ENCODE results near the gene VAV3. TPM values are rescaled to one million over a fixed set of nuclear protein-coding genes. Genes with fewer than 3 reads are reported as not detected.
"Not testable (repeated sequence)": the region's sequence is repeated elsewhere in the genome, so short reads cannot be mapped to it uniquely, and the experiment has no call there.

VAV3 gene
- 1 to 10 TPM; 1.3 to 1.9 TPM for total RNA-seq

DNA sequence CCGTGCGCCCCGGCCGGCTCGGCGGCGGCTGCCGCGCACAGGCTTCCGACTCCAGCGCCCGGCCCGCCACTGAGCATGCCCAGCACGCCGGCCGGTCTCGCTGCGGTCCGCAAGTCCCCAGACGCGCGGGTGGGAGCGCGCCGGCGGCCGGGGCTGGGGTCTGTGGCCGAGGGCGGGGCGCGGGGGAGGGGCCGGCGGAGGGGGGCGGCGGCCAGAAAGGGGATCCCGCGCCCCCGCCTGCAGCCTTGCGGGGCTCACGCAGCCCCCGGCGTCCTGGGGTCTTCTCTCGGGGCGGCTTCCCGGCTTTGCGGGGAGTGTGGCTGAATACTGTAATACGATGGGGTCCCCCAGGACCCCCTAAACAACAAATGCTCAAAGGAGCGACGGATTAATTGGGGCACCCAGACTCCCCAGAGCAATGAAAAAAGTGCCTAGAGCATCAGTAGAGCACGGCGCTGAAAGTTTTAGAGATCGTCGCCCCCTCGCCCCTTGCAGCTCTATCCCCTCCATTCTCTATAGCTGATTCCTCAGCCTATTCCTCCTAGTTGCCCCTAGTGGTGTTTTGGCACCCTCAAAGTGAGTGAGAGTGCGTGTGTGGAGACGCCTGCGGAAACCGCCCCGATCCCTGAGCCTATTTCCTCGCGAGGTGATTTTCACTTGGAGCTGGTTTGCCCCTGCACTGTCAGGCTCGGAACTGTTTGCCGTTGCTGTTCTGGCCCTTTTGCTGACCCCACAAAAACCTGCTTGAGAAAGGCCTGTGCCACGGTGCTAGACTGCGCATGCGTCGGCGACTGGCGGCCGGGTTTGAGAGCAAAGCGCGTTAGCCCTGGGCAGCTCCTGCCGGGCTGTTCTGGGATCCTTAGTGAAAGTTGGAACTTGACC lies at the start of gene VAV3:
TSS of gene VAV3 (minus strand) at position 71 of the 882 bp plus-strand sequence. CDS start 311 bp downstream, outside the sequence.
- intact Hi-C loops (cut with DNase I, micrococcal nuclease) = loop anchor here (1.0 to 10.0 kb wide), 6 partner anchors 69 to 911 kb away; partner anchors contain the start of genes PRMT6 (in 1 of the 2) and SLC25A24 (in 1 of the 2)
- Mint-ChIP-seq H3K4me3 (peak within 1 kb of the TSS; percentile 84), H3K9me3 (ENCODE audit: low read depth) (no peaks in the 10 kb centered on the region), H3K27ac (peak within 1 kb of the TSS; percentile 89), H3K27me3 (no peaks in the 10 kb centered on the region), H3K36me3 (ENCODE audit: low read depth) (no peaks in the 10 kb centered on the region), H3K4me1 (peaks cover 23% of the 10 kb centered on the region)
- POLR2A ChIA-PET = no interaction called here
- DNase-seq (peak; percentile 78), ATAC-seq (peak; percentile 45)
- CTCF ChIA-PET = interaction anchor here (0.6 to 1.7 kb wide), 14 partner anchors 9 to 684 kb away, joined by 3 to 13 read pairs (median 3); no protein-coding TSS in a partner anchor

GRCh38 chr1:108012553-108012952 lies 47.6 kb upstream of the VAV3 start:
- H3K4me3 Mint-ChIP-seq = no peak overlapping the region
- DNase-seq (no peak), ATAC-seq (no peak)
- H3K36me3 Mint-ChIP-seq (ENCODE audit: low read depth) = no peaks in the 10 kb centered on the region
- CTCF ChIA-PET = interaction anchor here (1.1 to 1.2 kb wide), 2 partner anchors 14 to 16 kb away, joined by 3 read pairs; no protein-coding TSS in a partner anchor
- intact Hi-C loops (cut with DNase I, micrococcal nuclease) = no loop called here
- H3K27ac Mint-ChIP-seq = no peak overlapping the region
- POLR2A ChIA-PET = no interaction called here
- no peaks in the 10 kb centered on the region for H3K9me3 Mint-ChIP-seq (ENCODE audit: low read depth)
- no peaks in the 10 kb centered on the region for H3K27me3 Mint-ChIP-seq
- H3K4me1 Mint-ChIP-seq = peaks cover 26% of the 10 kb centered on the region

GRCh38 chr1:108011295-108011694 lies 46.3 kb upstream of the VAV3 start:
- H3K4me3 Mint-ChIP-seq = no peak overlapping the region
- no peaks in the 10 kb centered on the region for H3K27me3 Mint-ChIP-seq
- H3K36me3 Mint-ChIP-seq (ENCODE audit: low read depth) = no peaks in the 10 kb centered on the region
- ChIA-PET POLR2A (no interaction called here), CTCF (interaction anchor here (1.2 to 2.3 kb wide), 2 partner anchors 15 to 114 kb away, joined by 3 to 5 read pairs; no protein-coding TSS in a partner anchor)
- H3K9me3 Mint-ChIP-seq (ENCODE audit: low read depth) = no peaks in the 10 kb centered on the region
- DNase-seq (no peak), ATAC-seq (no peak)
- intact Hi-C loops (cut with DNase I, micrococcal nuclease) = no loop called here
- peaks cover 19% of the 10 kb centered on the region for H3K4me1 Mint-ChIP-seq
- no peak overlapping the region for H3K27ac Mint-ChIP-seq

DNA sequence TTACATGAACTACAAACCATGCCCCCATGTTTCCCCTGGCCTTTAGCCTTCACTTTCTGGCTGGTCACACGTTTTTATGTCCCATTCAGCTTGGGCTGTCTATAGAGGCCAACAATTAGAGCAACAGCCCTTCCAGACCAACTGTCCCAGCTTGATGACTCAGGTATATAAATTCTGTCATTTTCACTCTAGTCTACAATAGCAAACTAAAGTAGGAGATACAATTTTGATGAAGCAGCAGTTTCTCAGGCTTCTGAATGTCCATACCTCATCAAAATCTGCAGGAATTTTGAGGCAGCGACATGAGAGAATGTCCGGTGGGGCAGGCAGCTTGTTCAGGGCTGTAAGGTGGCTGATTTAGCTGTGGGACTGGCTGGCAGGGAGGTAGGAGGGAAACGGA lies 45.6 kb upstream of the VAV3 start:
- ChIA-PET CTCF (interaction anchor here (1.0 to 2.3 kb wide), 2 partner anchors 70 to 115 kb away, joined by 4 to 5 read pairs; no protein-coding TSS in a partner anchor), POLR2A (no interaction called here)
- no peaks in the 10 kb centered on the region for H3K27me3 Mint-ChIP-seq
- no peak overlapping the region for H3K4me3 Mint-ChIP-seq
- H3K4me1 Mint-ChIP-seq = peaks cover 19% of the 10 kb centered on the region
- no peaks in the 10 kb centered on the region for H3K9me3 Mint-ChIP-seq (ENCODE audit: low read depth)
- ATAC-seq = no peak
- H3K36me3 Mint-ChIP-seq (ENCODE audit: low read depth) = no peaks in the 10 kb centered on the region
- DNase-seq = no peak
- no peak overlapping the region for H3K27ac Mint-ChIP-seq
- intact Hi-C loops (cut with DNase I, micrococcal nuclease) = no loop called here

DNA sequence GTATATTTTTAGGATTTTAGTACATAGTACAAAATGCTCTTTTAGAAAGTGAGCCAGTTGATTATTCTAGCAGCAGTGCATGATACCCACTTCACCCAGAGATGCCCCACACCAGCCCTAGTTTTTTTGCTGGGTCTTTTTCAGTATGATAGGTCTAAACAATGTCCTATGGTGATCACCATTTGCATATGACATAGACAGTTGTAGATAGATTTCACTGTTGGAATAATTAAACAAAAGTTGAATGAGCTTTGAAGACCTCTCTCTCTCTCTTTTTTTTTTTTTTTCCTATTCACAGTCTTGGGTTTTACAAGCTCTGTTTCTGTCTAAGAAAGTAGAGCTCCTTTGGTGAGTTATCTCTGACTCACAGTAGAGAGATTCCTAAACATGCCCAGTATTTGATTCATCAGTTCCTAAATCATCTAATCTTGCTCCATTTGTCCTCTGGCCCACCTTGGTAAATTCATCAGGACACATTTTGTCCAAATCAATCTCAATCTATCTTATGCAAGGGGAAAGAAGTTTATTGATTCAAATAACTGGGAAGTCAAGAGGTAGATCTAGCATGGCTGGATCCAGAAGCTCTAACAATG lies 44.7 kb upstream of the VAV3 start:
- H3K36me3 Mint-ChIP-seq (ENCODE audit: low read depth) = no peaks in the 10 kb centered on the region
- intact Hi-C loops (cut with DNase I, micrococcal nuclease) = no loop called here
- no peaks in the 10 kb centered on the region for H3K27me3 Mint-ChIP-seq
- no peak overlapping the region for H3K27ac Mint-ChIP-seq
- POLR2A ChIA-PET = interaction anchor here (0.6 kb wide), 1 partner anchor 23 kb away, joined by 3 read pairs; no protein-coding TSS in a partner anchor
- peaks cover 19% of the 10 kb centered on the region for H3K4me1 Mint-ChIP-seq
- peak; percentile 42 for ATAC-seq
- no peak overlapping the region for H3K4me3 Mint-ChIP-seq
- DNase-seq = no peak
- H3K9me3 Mint-ChIP-seq (ENCODE audit: low read depth) = no peaks in the 10 kb centered on the region
- CTCF ChIA-PET = interaction anchor here (0.9 to 2.3 kb wide), 4 partner anchors 69 to 867 kb away, joined by 3 to 5 read pairs (median 4); no protein-coding TSS in a partner anchor

- Mint-ChIP-seq H3K4me1 (peaks cover 19% of the 10 kb centered on the region), H3K36me3 (ENCODE audit: low read depth) (no peaks in the 10 kb centered on the region), H3K9me3 (ENCODE audit: low read depth) (no peaks in the 10 kb centered on the region), H3K27me3 (no peaks in the 10 kb centered on the region), H3K27ac (no peak overlapping the region), H3K4me3 (no peak overlapping the region)
- POLR2A ChIA-PET = no interaction called here
- no peak for DNase-seq
- CTCF ChIA-PET = interaction anchor here (1.4 kb wide), 1 partner anchor 118 kb away, joined by 5 read pairs; no protein-coding TSS in a partner anchor
- no peak for ATAC-seq
- intact Hi-C loops (cut with DNase I, micrococcal nuclease) = no loop called here
These were observed 42.6 kb upstream of the VAV3 start for GRCh38 chr1:108007531-108007930.

DNA sequence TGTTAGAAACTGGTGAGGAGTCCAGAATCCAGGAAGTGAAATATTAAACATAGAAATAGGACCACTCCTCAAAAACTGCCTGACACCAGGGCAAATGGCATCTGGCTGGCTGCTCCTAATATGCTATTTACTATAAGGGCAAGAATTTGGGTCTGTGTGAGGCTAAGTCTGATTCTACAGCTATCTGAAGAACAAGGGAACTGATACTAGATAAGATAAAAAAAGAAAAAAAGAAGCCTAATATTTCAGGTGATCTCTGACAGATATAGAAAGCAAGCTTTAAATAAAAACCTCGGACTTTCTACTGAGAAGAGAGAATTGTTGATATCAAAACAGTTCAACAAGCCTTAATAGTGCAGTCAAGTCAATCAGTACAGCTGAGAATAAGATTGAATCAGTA lies 42.1 kb upstream of the VAV3 start:
- H3K9me3 Mint-ChIP-seq (ENCODE audit: low read depth) = no peaks in the 10 kb centered on the region
- DNase-seq (no peak), ATAC-seq (no peak)
- CTCF ChIA-PET = interaction anchor here (0.9 to 1.4 kb wide), 2 partner anchors 42 to 118 kb away, joined by 3 to 5 read pairs; no protein-coding TSS in a partner anchor
- POLR2A ChIA-PET = no interaction called here
- H3K4me3 Mint-ChIP-seq = no peak overlapping the region
- H3K36me3 Mint-ChIP-seq (ENCODE audit: low read depth) = no peaks in the 10 kb centered on the region
- H3K27me3 Mint-ChIP-seq = no peaks in the 10 kb centered on the region
- intact Hi-C loops (cut with DNase I, micrococcal nuclease) = no loop called here
- no peak overlapping the region for H3K27ac Mint-ChIP-seq
- peaks cover 19% of the 10 kb centered on the region for H3K4me1 Mint-ChIP-seq

DNA sequence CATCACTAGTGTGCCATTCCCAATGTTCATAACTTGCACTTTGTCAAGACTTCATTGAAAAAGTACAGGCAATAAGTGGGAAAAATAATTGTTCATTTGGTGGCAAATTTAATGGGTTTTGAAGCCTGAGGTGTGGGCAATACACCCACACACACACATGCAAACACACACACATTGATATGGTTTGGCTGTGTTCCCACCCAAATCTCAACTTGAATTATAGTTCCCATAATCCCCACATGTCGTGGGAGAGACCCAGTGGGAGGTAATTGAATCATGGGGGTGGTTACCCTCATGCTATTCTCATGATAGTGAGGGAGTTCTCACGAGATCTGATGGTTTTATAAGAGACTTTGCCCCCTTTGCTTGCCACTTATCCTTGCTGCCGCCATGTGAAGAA lies 39.9 kb upstream of the VAV3 start:
- DNase-seq; POLR2A ChIA-PET; intact Hi-C loops (cut with DNase I, micrococcal nuclease); ATAC-seq; H3K36me3 Mint-ChIP-seq (ENCODE audit: low read depth); H3K4me3 Mint-ChIP-seq; CTCF ChIA-PET; H3K27ac Mint-ChIP-seq; H3K27me3 Mint-ChIP-seq; H3K9me3 Mint-ChIP-seq (ENCODE audit: low read depth): not testable (repeated sequence)
- H3K4me1 Mint-ChIP-seq = peaks cover 15% of the 10 kb centered on the region

DNA sequence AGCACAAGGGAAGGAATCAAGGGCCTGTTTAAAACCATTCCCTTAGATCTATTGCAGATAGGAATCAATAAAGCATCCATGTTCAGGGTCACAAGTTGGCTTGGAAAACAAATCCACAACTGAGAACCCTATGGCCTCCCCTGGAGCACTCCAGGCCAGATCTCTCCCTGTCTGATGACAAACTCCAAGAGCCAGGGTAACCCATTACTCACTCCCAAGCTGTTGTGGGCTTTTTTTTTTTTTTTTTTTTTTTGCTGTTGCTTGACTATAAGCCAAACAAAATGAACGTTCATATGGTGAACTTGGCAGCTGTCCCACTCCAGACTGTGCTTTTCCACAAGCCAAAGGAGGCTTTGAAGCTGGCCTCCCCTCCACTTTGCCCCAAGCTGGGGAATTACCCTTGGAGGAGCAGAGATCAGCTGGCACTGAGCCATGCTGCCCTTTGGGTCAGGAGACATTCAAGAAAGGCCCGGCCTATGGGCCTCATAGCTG lies 35.7 kb upstream of the VAV3 start:
- Mint-ChIP-seq H3K4me3 (no peak overlapping the region), H3K36me3 (ENCODE audit: low read depth) (no peaks in the 10 kb centered on the region), H3K27ac (no peak overlapping the region), H3K27me3 (no peaks in the 10 kb centered on the region), H3K9me3 (ENCODE audit: low read depth) (no peaks in the 10 kb centered on the region), H3K4me1 (no peaks in the 10 kb centered on the region)
- intact Hi-C loops (cut with DNase I, micrococcal nuclease) = no loop called here
- POLR2A ChIA-PET = no interaction called here
- ATAC-seq (no peak), DNase-seq (no peak)
- CTCF ChIA-PET = no interaction called here

DNA sequence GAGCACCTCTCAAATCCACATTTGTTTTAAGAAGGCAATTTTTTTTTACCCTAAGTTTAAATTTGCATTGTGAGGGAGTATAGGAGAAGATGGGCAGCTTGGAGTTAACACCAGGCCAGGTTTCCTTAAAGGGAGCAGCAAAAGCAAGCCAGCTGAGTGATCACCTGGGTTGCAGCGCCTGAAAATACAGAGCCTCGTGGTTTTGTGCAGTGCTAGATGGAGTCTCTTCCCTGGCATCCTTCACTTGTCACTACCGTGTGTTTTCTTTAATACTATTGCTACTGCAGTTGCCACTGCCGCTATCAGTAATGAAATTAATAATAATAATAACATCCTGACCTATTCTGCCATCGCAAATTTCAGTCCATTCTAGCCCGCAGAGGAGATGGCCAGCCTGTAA lies 35.2 kb upstream of the VAV3 start:
- Mint-ChIP-seq H3K27ac (no peak overlapping the region), H3K4me1 (no peaks in the 10 kb centered on the region), H3K4me3 (no peak overlapping the region), H3K9me3 (ENCODE audit: low read depth) (no peaks in the 10 kb centered on the region), H3K27me3 (no peaks in the 10 kb centered on the region), H3K36me3 (ENCODE audit: low read depth) (no peaks in the 10 kb centered on the region)
- ChIA-PET POLR2A (no interaction called here), CTCF (no interaction called here)
- intact Hi-C loops (cut with DNase I, micrococcal nuclease) = no loop called here
- DNase-seq (no peak), ATAC-seq (no peak)

DNA sequence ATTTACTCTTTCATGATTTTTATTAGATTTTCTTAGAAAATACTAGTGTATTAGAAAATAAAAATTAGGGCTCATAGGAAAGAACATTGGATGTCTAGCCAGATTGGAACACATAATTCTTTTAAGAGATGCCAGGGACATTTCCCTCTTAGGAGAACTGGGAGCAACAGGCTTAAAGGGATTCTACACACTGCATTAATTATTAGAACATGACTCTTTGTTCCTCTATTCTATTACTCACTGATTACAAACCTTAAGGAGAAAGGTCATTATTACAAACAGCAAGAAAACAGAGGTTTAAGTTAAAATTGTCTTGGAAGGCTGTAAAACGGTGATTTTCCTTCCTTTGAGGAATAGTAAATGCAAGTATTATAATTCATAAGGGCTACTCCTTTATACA lies 32.9 kb upstream of the VAV3 start:
- ChIA-PET POLR2A (no interaction called here), CTCF (no interaction called here)
- Mint-ChIP-seq H3K4me1 (no peaks in the 10 kb centered on the region), H3K27ac (no peak overlapping the region), H3K36me3 (ENCODE audit: low read depth) (no peaks in the 10 kb centered on the region), H3K4me3 (no peak overlapping the region), H3K9me3 (ENCODE audit: low read depth) (no peaks in the 10 kb centered on the region), H3K27me3 (peaks cover 1% of the 10 kb centered on the region)
- ATAC-seq = no peak
- no peak for DNase-seq
- intact Hi-C loops (cut with DNase I, micrococcal nuclease) = no loop called here
